ENCODE results near the gene INTS6.

DNA sequence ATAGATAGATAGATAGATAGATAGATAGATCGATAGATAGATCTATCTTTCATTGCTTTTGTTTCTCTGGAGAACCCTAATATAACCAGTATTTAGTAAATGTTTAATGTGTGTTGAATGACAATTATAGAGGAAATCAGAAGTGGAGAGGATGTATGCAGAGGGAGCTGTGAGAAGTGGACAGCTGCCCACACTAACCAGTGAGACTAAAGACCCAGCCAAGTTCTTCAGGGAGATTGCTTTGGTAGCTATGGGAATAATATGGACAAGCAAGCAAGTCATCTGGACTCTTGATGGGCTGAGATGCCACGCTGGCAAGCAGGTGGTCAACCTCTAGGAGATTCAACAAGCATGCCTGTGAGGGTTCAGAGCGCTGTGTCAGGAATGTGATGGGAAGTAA lies 14.9 kb upstream of the INTS6 start:
- TF ChIP-seq, protein P1, sequence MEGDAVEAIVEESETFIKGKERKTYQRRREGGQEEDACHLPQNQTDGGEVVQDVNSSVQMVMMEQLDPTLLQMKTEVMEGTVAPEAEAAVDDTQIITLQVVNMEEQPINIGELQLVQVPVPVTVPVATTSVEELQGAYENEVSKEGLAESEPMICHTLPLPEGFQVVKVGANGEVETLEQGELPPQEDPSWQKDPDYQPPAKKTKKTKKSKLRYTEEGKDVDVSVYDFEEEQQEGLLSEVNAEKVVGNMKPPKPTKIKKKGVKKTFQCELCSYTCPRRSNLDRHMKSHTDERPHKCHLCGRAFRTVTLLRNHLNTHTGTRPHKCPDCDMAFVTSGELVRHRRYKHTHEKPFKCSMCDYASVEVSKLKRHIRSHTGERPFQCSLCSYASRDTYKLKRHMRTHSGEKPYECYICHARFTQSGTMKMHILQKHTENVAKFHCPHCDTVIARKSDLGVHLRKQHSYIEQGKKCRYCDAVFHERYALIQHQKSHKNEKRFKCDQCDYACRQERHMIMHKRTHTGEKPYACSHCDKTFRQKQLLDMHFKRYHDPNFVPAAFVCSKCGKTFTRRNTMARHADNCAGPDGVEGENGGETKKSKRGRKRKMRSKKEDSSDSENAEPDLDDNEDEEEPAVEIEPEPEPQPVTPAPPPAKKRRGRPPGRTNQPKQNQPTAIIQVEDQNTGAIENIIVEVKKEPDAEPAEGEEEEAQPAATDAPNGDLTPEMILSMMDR (IDR thresholded peaks at IDR 0.05): no peak
- TF ChIP-seq EZH2 (IDR thresholded peaks at IDR 0.05; ENCODE audit: borderline replicate concordance, insufficient read depth, low read depth, low read length, poor library complexity, severe bottlenecking): no peak

All from B cell (primary cell).